GM18526 (cell line): ENCODE measurements around the gene FHOD3.

ENCODE experiments used
- POLR2A ChIP-seq: IDR thresholded peaks from 3 replicates; pipeline ENCODE4 v1.6.1; 2011; ENCODE audit not compliant: insufficient read length; ENCODE audit errors: extremely low read depth

FHOD3 gene

DNA sequence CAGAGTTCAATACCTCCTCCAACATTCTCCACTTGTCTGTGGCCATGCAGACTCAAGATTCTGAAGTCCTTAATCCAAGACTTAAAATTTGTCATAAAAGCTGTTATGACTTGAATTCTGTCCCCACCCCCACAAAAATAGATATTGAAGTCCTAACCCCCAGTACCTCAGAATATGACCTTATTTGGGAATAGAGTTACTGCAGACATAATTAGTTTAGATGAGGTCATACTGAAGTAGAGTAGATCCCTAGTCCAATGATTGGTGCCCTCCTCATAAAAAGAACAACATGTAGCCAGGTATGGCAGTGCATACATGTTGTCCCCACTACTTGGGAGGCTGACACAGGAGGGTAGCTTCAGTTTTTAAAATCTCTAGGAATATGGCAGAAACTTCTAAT is 522.1 kb downstream of the FHOD3 start:
- TF ChIP-seq POLR2A: no peak

- TF ChIP-seq POLR2A: no peak
Observed at GRCh38 chr18:36821681-36822080, 524.2 kb downstream of the FHOD3 start.

DNA sequence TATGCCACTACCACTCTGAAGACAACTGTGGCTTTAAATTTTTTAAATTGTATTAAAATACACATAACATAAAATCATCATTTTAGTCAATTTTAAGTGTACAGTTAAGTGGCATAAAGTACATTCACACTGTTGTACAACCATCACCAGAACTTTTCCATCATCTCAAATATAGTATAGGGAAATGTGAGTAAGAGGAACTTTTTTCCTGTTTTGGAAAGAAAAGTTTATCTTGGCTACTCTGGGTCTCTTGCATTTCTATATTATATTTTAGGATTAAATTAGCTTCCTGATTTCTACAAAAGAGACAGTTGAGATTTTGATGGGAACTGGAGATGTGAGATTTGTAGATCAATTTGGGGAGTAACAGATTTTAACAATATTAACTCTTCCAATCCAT is 528.0 kb downstream of the FHOD3 start:
- no peak for TF ChIP-seq POLR2A

GRCh38 chr18:36826556-36826955 is 529.0 kb downstream of the FHOD3 start:
- no peak for TF ChIP-seq POLR2A

GRCh38 chr18:36828157-36828629 is 530.7 kb downstream of the FHOD3 start:
- no peak for TF ChIP-seq POLR2A

- TF ChIP-seq POLR2A: peak; percentile 45
Observed at GRCh38 chr18:36828630-36829361, 531.3 kb downstream of the FHOD3 start, which contains the start of the genes KIAA1328 and TPGS2. KIAA1328 (plus strand) TSS chr18:36829127; CDS start chr18:36829139, 12 bp downstream. TPGS2 (minus strand) TSS chr18:36829002; CDS start chr18:36828767, 235 bp downstream.
